Right atrium auricular region (tissue), 2 donors: Measurements from ENCODE around the gene CADM4. TPM values are rescaled to one million over a fixed set of nuclear protein-coding genes. Genes with fewer than 3 reads are reported as not detected.

Experiments used
- DNase-seq: peaks from one replicate; pipeline ENCODE4 v3.0.0-alpha.2; 2019; ENCODE audit warnings: low spot score
- H3K27ac ChIP-seq, 2 donors: fragments of 200-600 bp; sonication (generic); 1 replicate in 1 of 2; 2 replicates in 1 of 2; pipeline ENCODE4 v1.5.1; 2016 to 2019
- H3K27me3 ChIP-seq, 2 donors: fragments of 200-600 bp; sonication (generic); one replicate each; pipeline versions ENCODE4 v1.5.1 to v1.6.0; 2017 to 2019
- H3K36me3 ChIP-seq: fragments of 200-600 bp; sonication (generic); one replicate; pipeline ENCODE4 v1.5.1; 2016
- H3K4me1 ChIP-seq, 2 donors: fragments of 200-600 bp; sonication (generic); one replicate each; pipeline versions ENCODE4 v1.5.1 to v1.6.0; 2017 to 2019
- H3K4me3 ChIP-seq, 2 donors: fragments of 200-600 bp; sonication (generic); 1 replicate in 1 of 2; 2 replicates in 1 of 2; pipeline ENCODE4 v1.5.1; 2017 to 2019; ENCODE audit warnings: mild to moderate bottlenecking in 1 of 2, moderate library complexity in 1 of 2
- H3K9me3 ChIP-seq, 2 donors: fragments of 200-600 bp; sonication (generic); one replicate each; pipeline ENCODE4 v1.5.1; 2019
- CTCF ChIP-seq, 2 donors: fragments of 200-600 bp; sonication (generic); IDR thresholded peaks; one replicate each; pipeline ENCODE4 v1.5.1; 2019; ENCODE audit warnings: antibody characterized with exemption in 2 of 2
- total RNA-seq, 2 donors: library from RNA; depleted of rRNA; stranded (reverse); fragments of >200 nt; gene quantifications; one replicate each; pipeline ENCODE4 v1.1.0, GENCODE V29; 2016

CADM4 gene
- total RNA-seq, 2 donors from 2014 or later: 6.6 to 9.6 TPM

- H3K36me3 ChIP-seq: peaks cover 2% of the 10 kb centered on the region
- H3K4me1 ChIP-seq: peaks cover 0 to 17% of the 10 kb centered on the region in 2 donors
- H3K27ac ChIP-seq: peak overlapping the region; percentile 94 to 97
- no peak for DNase-seq
- H3K9me3 ChIP-seq: no peaks in the 10 kb centered on the region
- TF ChIP-seq CTCF (IDR thresholded peaks at IDR 0.05): no peak
- no peaks in the 10 kb centered on the region for H3K27me3 ChIP-seq
- H3K4me3 ChIP-seq: peak overlapping the region; percentile 86 to 92
These were observed 20.8 kb downstream of the CADM4 start for GRCh38 chr19:43618921-43619261.

GRCh38 chr19:43616954-43617353, 22.7 kb downstream of the CADM4 start:
- no peaks in the 10 kb centered on the region for H3K27me3 ChIP-seq
- H3K27ac ChIP-seq: no peak overlapping the region
- no peak for DNase-seq
- TF ChIP-seq CTCF (IDR thresholded peaks at IDR 0.05): no peak
- H3K4me1 ChIP-seq: peaks cover 0 to 17% of the 10 kb centered on the region in 2 donors
- no peaks in the 10 kb centered on the region for H3K9me3 ChIP-seq
- no peak overlapping the region for H3K4me3 ChIP-seq
- peaks cover 19% of the 10 kb centered on the region for H3K36me3 ChIP-seq

GRCh38 chr19:43616306-43616705, 23.3 kb downstream of the CADM4 start:
- no peak for DNase-seq
- no peaks in the 10 kb centered on the region for H3K9me3 ChIP-seq
- H3K4me1 ChIP-seq: peaks cover 0 to 17% of the 10 kb centered on the region in 2 donors
- H3K4me3 ChIP-seq: no peak overlapping the region
- H3K36me3 ChIP-seq: peaks cover 22% of the 10 kb centered on the region
- H3K27me3 ChIP-seq: no peaks in the 10 kb centered on the region
- H3K27ac ChIP-seq: no peak overlapping the region
- TF ChIP-seq CTCF (IDR thresholded peaks at IDR 0.05): no peak

GRCh38 chr19:43612374-43612773, 27.3 kb downstream of the CADM4 start:
- no peak for DNase-seq
- Histone ChIP-seq H3K9me3 (no peaks in the 10 kb centered on the region), H3K4me1 (no peaks in the 10 kb centered on the region), H3K27me3 (no peaks in the 10 kb centered on the region), H3K4me3 (no peak overlapping the region), H3K36me3 (peaks cover 27% of the 10 kb centered on the region), H3K27ac (no peak overlapping the region)
- TF ChIP-seq CTCF (IDR thresholded peaks at IDR 0.05): no peak

- H3K27me3 ChIP-seq: no peaks in the 10 kb centered on the region
- no peak for DNase-seq
- no peak within 1 kb of the TSS for H3K27ac ChIP-seq
- H3K4me3 ChIP-seq: no peak within 1 kb of the TSS
- H3K36me3 ChIP-seq: peaks cover 28% of the 10 kb centered on the region
- no peaks in the 10 kb centered on the region for H3K9me3 ChIP-seq
- no peak for TF ChIP-seq CTCF (IDR thresholded peaks at IDR 0.05)
- no peaks in the 10 kb centered on the region for H3K4me1 ChIP-seq
These were observed 27.9 kb downstream of the CADM4 start, which contains the start of gene SRRM5 for GRCh38 chr19:43611788-43612187. SRRM5 (plus strand) TSS chr19:43612088; CDS start chr19:43612122, 34 bp downstream.

GRCh38 chr19:43610493-43610892, 29.2 kb downstream of the CADM4 start:
- Histone ChIP-seq H3K4me3 (no peak overlapping the region), H3K4me1 (peaks cover 0 to 4% of the 10 kb centered on the region in 2 donors), H3K27me3 (no peaks in the 10 kb centered on the region), H3K9me3 (no peaks in the 10 kb centered on the region), H3K27ac (no peak overlapping the region), H3K36me3 (peaks cover 28% of the 10 kb centered on the region)
- no peak for TF ChIP-seq CTCF (IDR thresholded peaks at IDR 0.05)
- DNase-seq: no peak
